HL-60 (cell line): Measurements from ENCODE around the gene TRIM34.

Experiments
- CTCF ChIP-seq: IDR thresholded peaks from one replicate; pipeline ENCODE4 v1.5.1; 2011; ENCODE audit warnings: low read length, control low read depth, inconsistent platforms; ENCODE audit not compliant: insufficient read depth
- GABPA ChIP-seq: IDR thresholded peaks from 2 replicates; pipeline ENCODE4 v1.6.1; 2012; ENCODE audit warnings: low read depth
- POLR2AphosphoS5 ChIP-seq: IDR thresholded peaks from 2 replicates; pipeline ENCODE4 v1.6.1; 2012; ENCODE audit warnings: low read depth
- REST ChIP-seq: IDR thresholded peaks from 2 replicates; pipeline ENCODE4 v1.6.1; 2012; ENCODE audit warnings: low read depth; ENCODE audit not compliant: insufficient replicate concordance
- SPI1 ChIP-seq: IDR thresholded peaks from 2 replicates; pipeline ENCODE4 v1.6.1; 2012; ENCODE audit warnings: low read depth, mild to moderate bottlenecking, borderline replicate concordance

- no peak for TF ChIP-seq CTCF
- no peak for TF ChIP-seq POLR2AphosphoS5
- TF ChIP-seq GABPA: no peak
- no peak for TF ChIP-seq REST
- TF ChIP-seq SPI1: no peak
Observed at GRCh38 chr11:5603326-5603725, 21.5 kb upstream of the TRIM34 start.
